Measurements from ENCODE around the gene TNNC1. TPM values are rescaled to one million over a fixed set of nuclear protein-coding genes. Genes with fewer than 3 reads are reported as not detected.

TNNC1 gene
- total and polyA plus RNA-seq, 3 experiments from 2014 or later: 2.2 to 2.3 TPM; not detected in 1

DNA sequence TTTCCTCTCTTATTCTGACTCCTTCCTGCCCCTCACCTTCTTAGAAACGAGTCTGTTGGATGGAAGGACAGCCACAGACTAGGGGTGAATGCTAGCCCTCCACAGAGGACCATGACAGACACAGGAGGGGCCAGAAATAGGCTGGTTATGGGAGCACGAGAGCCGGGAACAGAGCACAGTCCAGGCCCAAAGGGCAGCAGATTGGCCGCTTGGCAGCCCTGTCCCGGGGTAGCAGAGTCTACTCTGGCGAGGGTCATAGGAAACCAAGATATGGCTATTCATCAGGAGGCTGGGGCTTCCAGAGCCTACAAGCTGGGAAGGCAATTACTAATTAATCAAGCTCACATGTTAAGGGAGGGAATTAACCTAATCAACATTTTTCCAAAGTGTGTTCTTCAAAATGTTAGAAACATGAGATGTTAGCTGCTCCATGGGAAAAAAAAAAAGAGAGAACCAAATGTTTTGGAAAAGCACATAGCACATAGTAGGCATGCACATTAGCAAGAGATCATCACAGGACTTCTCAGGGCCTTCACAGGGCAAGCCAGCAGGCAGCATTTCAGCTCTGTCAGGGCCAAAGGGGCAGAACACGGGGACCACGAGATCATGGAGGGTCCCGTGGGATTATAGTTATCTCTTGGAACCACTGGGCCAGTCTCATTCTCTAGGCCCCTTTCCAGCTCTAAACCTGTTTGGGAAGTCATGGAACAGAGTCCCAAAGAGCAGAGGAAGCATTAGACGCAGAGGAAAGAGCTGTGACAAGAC is 22.2 kb downstream of the TNNC1 start:
- no peak for DNase-seq
- ChIA-PET POLR2A (no interaction called here), CTCF (interaction anchor here (0.9 to 1.3 kb wide), 5 partner anchors 15 to 51 kb away, joined by 3 to 5 read pairs (median 4); no protein-coding TSS in a partner anchor)
- Histone ChIP-seq H3K27ac (ENCODE audit: low read depth, low read length) (no peak overlapping the region), H3K9me3 (ENCODE audit: low read length) (no peaks in the 10 kb centered on the region), H3K27me3 (ENCODE audit: insufficient read depth, low read length, poor library complexity, severe bottlenecking) (no peaks in the 10 kb centered on the region), H3K36me3 (ENCODE audit: insufficient read depth, low read length) (no peaks in the 10 kb centered on the region), H3K4me1 (ENCODE audit: insufficient read depth, low read length) (no peaks in the 10 kb centered on the region), H3K4me3 (ENCODE audit: low read length) (no peak overlapping the region)
- peaks cover 3 to 9% (median 5%) of the 10 kb centered on the region in 3 donors for H3K4me1 Mint-ChIP-seq
- H3K9me3 Mint-ChIP-seq: no peaks in the 10 kb centered on the region
- peak overlapping the region in 1 of 8 donors; percentile 47 for H3K27ac Mint-ChIP-seq
- peaks cover 0 to 1% of the 10 kb centered on the region in 2 donors for H3K27me3 Mint-ChIP-seq
- no peak overlapping the region for H3K4me3 Mint-ChIP-seq
- no peaks in the 10 kb centered on the region for H3K36me3 Mint-ChIP-seq

- no peak overlapping the region for H3K27ac Mint-ChIP-seq
- H3K4me1 ChIP-seq (ENCODE audit: insufficient read depth, low read length): no peaks in the 10 kb centered on the region
- peaks cover 3 to 9% (median 5%) of the 10 kb centered on the region in 3 donors for H3K4me1 Mint-ChIP-seq
These were observed 23.4 kb downstream of the TNNC1 start for GRCh38 chr3:52430416-52430810.

GRCh38 chr3:52429779-52430415 is 23.9 kb downstream of the TNNC1 start:
- Histone ChIP-seq H3K4me3 (ENCODE audit: low read length) (no peak overlapping the region), H3K4me1 (ENCODE audit: insufficient read depth, low read length) (no peaks in the 10 kb centered on the region), H3K27me3 (ENCODE audit: insufficient read depth, low read length, poor library complexity, severe bottlenecking) (no peaks in the 10 kb centered on the region), H3K36me3 (ENCODE audit: insufficient read depth, low read length) (no peaks in the 10 kb centered on the region), H3K27ac (ENCODE audit: low read depth, low read length) (no peak overlapping the region), H3K9me3 (ENCODE audit: low read length) (no peaks in the 10 kb centered on the region)
- ChIA-PET POLR2A (no interaction called here), CTCF (interaction anchor here (2.2 to 2.6 kb wide), 2 partner anchors 17 to 21 kb away, joined by 6 to 20 read pairs; no protein-coding TSS in a partner anchor)
- no peak overlapping the region for H3K27ac Mint-ChIP-seq
- peaks cover 3 to 9% (median 5%) of the 10 kb centered on the region in 3 donors for H3K4me1 Mint-ChIP-seq
- H3K9me3 Mint-ChIP-seq: no peaks in the 10 kb centered on the region
- DNase-seq: no peak
- H3K36me3 Mint-ChIP-seq: no peaks in the 10 kb centered on the region
- peaks cover 0 to 1% of the 10 kb centered on the region in 2 donors for H3K27me3 Mint-ChIP-seq
- no peak overlapping the region for H3K4me3 Mint-ChIP-seq

More at GRCh38 chr3:52430416-52430810, 23.4 kb downstream of the TNNC1 start:
- H3K27me3 Mint-ChIP-seq: peaks cover 0 to 1% of the 10 kb centered on the region in 2 donors
- Histone ChIP-seq H3K27ac (ENCODE audit: low read depth, low read length) (no peak overlapping the region), H3K9me3 (ENCODE audit: low read length) (no peaks in the 10 kb centered on the region), H3K27me3 (ENCODE audit: insufficient read depth, low read length, poor library complexity, severe bottlenecking) (no peaks in the 10 kb centered on the region), H3K4me3 (ENCODE audit: low read length) (no peak overlapping the region), H3K36me3 (ENCODE audit: insufficient read depth, low read length) (no peaks in the 10 kb centered on the region)
- H3K36me3 Mint-ChIP-seq: no peaks in the 10 kb centered on the region
- no peak for DNase-seq
- no peak overlapping the region for H3K4me3 Mint-ChIP-seq
- POLR2A ChIA-PET: no interaction called here
- no peaks in the 10 kb centered on the region for H3K9me3 Mint-ChIP-seq
- CTCF ChIA-PET: interaction anchor here (1.0 kb wide), 1 partner anchor 17 kb away, joined by 3 read pairs; no protein-coding TSS in a partner anchor

DNA sequence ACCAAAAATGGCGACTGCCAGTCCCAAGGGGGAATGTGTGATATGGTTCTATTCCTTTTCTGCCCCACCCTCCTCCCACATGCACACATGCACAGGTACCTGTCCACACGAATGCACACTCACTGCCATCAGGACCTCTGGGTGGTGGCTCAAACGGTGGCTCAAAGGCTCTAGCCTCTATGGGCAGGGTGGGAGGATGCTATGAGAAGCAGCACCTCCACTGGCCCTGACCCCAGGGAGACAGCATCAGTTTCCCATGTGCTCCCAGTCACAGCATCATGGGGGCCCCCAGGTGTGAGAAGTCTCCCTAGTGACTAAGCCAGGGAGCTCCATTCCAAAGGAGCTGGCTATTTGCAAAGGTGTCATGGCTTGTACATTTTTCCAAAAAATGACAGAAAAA is 24.8 kb downstream of the TNNC1 start:
- POLR2A ChIA-PET: no interaction called here
- no peak overlapping the region for H3K4me3 Mint-ChIP-seq
- Histone ChIP-seq H3K4me1 (ENCODE audit: insufficient read depth, low read length) (no peaks in the 10 kb centered on the region), H3K4me3 (ENCODE audit: low read length) (no peak overlapping the region), H3K9me3 (ENCODE audit: low read length) (no peaks in the 10 kb centered on the region), H3K27me3 (ENCODE audit: insufficient read depth, low read length, poor library complexity, severe bottlenecking) (no peaks in the 10 kb centered on the region), H3K36me3 (ENCODE audit: insufficient read depth, low read length) (no peaks in the 10 kb centered on the region), H3K27ac (ENCODE audit: low read depth, low read length) (no peak overlapping the region)
- peaks cover 3 to 9% (median 5%) of the 10 kb centered on the region in 3 donors for H3K4me1 Mint-ChIP-seq
- H3K9me3 Mint-ChIP-seq: no peaks in the 10 kb centered on the region
- H3K27me3 Mint-ChIP-seq: peaks cover 0 to 1% of the 10 kb centered on the region in 2 donors
- H3K27ac Mint-ChIP-seq: peak overlapping the region in 1 of 8 donors; percentile 52
- H3K36me3 Mint-ChIP-seq: no peaks in the 10 kb centered on the region
- CTCF ChIA-PET: interaction anchor here (1.3 to 2.6 kb wide), 4 partner anchors 15 to 22 kb away, joined by 3 to 20 read pairs (median 8); no protein-coding TSS in a partner anchor
- no peak for DNase-seq

GRCh38 chr3:52428151-52429005 is 25.5 kb downstream of the TNNC1 start:
- ChIA-PET POLR2A (no interaction called here), CTCF (interaction anchor here (0.9 to 2.6 kb wide), 6 partner anchors 16 to 89 kb away, joined by 3 to 20 read pairs (median 4); no protein-coding TSS in a partner anchor)

GRCh38 chr3:52423173-52423572 is 30.7 kb downstream of the TNNC1 start:
- Mint-ChIP-seq H3K9me3 (no peaks in the 10 kb centered on the region), H3K4me1 (no peaks in the 10 kb centered on the region), H3K36me3 (peaks cover 0 to 13% (median 7%) of the 10 kb centered on the region in 3 donors), H3K27ac (peak overlapping the region in 1 of 8 donors; percentile 37), H3K27me3 (no peaks in the 10 kb centered on the region), H3K4me3 (no peak overlapping the region)
- no peak overlapping the region for H3K27ac ChIP-seq (ENCODE audit: low read depth, low read length)
- ChIA-PET CTCF (interaction anchor here (3.8 kb wide), 1 partner anchor 11 kb away, joined by 24 read pairs; no protein-coding TSS in a partner anchor), POLR2A (no interaction called here)
- H3K36me3 ChIP-seq (ENCODE audit: insufficient read depth, low read length): no peaks in the 10 kb centered on the region
- no peaks in the 10 kb centered on the region for H3K27me3 ChIP-seq (ENCODE audit: insufficient read depth, low read length, poor library complexity, severe bottlenecking)
- no peak for DNase-seq
- H3K4me1 ChIP-seq (ENCODE audit: insufficient read depth, low read length): no peaks in the 10 kb centered on the region
- no peak overlapping the region for H3K4me3 ChIP-seq (ENCODE audit: low read length)
- H3K9me3 ChIP-seq (ENCODE audit: low read length): no peaks in the 10 kb centered on the region

More at GRCh38 chr3:52428151-52429005, 25.5 kb downstream of the TNNC1 start:
- H3K9me3 Mint-ChIP-seq: no peaks in the 10 kb centered on the region
- no peak overlapping the region for H3K4me3 Mint-ChIP-seq
- no peaks in the 10 kb centered on the region for H3K9me3 ChIP-seq (ENCODE audit: low read length)
- H3K27ac Mint-ChIP-seq: peak overlapping the region in 1 of 8 donors; percentile 52
- no peak overlapping the region for H3K4me3 ChIP-seq (ENCODE audit: low read length)
- H3K4me1 ChIP-seq (ENCODE audit: insufficient read depth, low read length): no peaks in the 10 kb centered on the region
- no peak overlapping the region for H3K27ac ChIP-seq (ENCODE audit: low read depth, low read length)
- no peaks in the 10 kb centered on the region for H3K36me3 ChIP-seq (ENCODE audit: insufficient read depth, low read length)
- no peaks in the 10 kb centered on the region for H3K36me3 Mint-ChIP-seq
- H3K27me3 Mint-ChIP-seq: peaks cover 0 to 1% of the 10 kb centered on the region in 2 donors
- peaks cover 3 to 5% (median 5%) of the 10 kb centered on the region in 3 donors for H3K4me1 Mint-ChIP-seq
- peak in 2 of 5 donors; percentile 22 to 23 for DNase-seq
- H3K27me3 ChIP-seq (ENCODE audit: insufficient read depth, low read length, poor library complexity, severe bottlenecking): no peaks in the 10 kb centered on the region

DNA sequence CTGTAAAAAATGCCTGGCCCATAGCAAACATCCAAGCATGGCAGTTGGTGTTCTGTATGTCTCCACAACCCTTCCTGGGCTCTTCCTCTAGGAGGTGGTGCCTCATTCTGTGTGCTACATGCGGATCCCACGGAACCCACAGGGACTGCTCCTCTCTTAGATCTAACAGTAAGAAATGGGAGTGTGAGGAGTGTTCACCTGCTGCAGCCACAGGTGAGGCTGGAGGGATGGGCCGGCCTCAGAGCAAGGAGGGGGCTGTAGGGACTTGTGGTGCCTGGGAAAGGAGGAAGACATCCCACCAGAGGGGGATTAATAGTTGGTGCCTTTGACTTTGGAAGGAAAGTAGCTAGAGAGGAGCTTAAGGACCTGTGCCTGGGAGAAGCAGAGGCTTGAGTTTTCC is 31.2 kb downstream of the TNNC1 start:
- Mint-ChIP-seq H3K9me3 (no peaks in the 10 kb centered on the region), H3K27me3 (no peaks in the 10 kb centered on the region), H3K4me1 (no peaks in the 10 kb centered on the region), H3K4me3 (no peak overlapping the region), H3K27ac (peak overlapping the region in 2 of 8 donors; percentile 23), H3K36me3 (peaks cover 0 to 13% (median 7%) of the 10 kb centered on the region in 3 donors)
- POLR2A ChIA-PET: no interaction called here
- H3K27ac ChIP-seq (ENCODE audit: low read depth, low read length): no peak overlapping the region
- no peaks in the 10 kb centered on the region for H3K27me3 ChIP-seq (ENCODE audit: insufficient read depth, low read length, poor library complexity, severe bottlenecking)
- H3K36me3 ChIP-seq (ENCODE audit: insufficient read depth, low read length): no peaks in the 10 kb centered on the region
- no peaks in the 10 kb centered on the region for H3K4me1 ChIP-seq (ENCODE audit: insufficient read depth, low read length)
- no peaks in the 10 kb centered on the region for H3K9me3 ChIP-seq (ENCODE audit: low read length)
- CTCF ChIA-PET: interaction anchor here (3.8 kb wide), 1 partner anchor 10 kb away, joined by 24 read pairs; no protein-coding TSS in a partner anchor
- DNase-seq: no peak
- H3K4me3 ChIP-seq (ENCODE audit: low read length): no peak overlapping the region
